Measurements from ENCODE around the gene RAB29.

The RAB29 gene

DNA sequence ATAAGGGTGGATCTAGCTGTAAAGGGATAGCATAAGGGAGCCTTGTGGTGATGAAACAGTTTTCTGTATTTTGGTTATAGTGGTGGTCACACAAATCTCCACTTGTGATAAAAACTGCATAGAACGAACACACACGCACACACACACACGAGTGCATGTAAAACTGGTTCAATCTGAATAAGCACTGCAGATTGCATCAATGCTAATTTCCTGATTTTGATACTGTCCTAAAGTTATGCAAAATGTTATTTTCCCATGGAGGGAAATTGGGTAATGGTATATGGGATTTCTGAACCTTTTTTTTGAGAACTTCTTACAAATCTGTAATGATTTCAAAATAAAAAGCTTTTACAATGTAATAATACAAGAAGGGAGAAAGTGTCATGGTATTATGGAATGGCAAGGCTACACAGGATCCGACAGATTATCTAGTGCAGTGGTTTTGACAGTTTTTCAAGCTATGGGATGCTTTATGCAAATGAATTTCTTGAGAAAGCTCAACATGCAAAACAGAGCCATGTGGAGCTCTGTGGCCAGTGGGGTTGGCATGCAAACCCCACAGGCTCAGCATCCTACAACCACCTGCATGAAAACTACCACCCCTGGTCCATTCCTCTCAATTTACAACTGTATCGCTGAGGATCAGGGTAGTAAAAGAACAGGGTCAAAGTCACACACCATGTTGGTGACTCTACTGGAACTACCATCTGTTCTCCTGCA is 18.9 kb upstream of the RAB29 start:
- DNase-seq: no peak

GRCh38 chr1:205792961-205793673 is 17.8 kb upstream of the RAB29 start:
- DNase-seq: no peak

DNA sequence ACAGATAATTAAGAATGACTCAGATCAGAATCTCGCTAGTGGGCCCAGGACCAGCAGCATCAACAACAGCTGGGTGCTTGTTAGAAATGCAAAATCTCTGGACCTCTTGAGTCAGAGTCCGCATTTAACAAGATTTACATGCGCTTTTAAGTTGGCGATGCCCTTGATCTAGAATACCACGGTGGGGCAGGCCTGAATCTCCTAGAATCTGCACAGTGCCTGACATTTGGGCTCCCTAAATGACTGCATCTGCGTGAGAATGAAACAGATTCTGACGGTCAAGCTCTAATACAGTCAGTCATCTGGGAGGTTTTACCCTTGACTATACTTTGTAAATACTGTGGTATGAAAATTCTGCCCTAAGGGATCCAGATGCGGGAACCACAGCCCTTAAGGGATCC is 17.2 kb upstream of the RAB29 start:
- no peak for DNase-seq

- DNase-seq: peak; percentile 72
Measured at GRCh38 chr1:205791568-205792180, 16.4 kb upstream of the RAB29 start.

GRCh38 chr1:205787287-205787916 is 12.1 kb upstream of the RAB29 start:
- DNase-seq: no peak

DNA sequence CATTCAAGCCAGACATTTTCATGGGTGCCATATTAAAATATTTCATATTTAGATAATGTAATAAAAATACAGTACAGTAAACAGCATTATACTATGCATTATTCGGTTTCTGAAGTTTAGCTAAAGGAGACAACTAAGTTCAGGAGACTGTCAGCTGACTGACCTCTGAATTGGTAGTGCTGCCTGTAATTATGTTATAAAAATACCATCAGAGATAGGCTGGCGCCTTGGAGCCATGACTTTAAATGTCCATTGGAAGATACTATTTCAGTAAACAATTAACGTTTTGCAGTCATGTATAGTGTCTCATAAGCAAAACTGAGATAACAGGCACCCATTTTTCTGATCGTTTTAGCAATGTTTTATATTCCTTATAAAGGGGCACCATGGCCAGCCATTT is 11.3 kb upstream of the RAB29 start:
- DNase-seq: no peak

DNA sequence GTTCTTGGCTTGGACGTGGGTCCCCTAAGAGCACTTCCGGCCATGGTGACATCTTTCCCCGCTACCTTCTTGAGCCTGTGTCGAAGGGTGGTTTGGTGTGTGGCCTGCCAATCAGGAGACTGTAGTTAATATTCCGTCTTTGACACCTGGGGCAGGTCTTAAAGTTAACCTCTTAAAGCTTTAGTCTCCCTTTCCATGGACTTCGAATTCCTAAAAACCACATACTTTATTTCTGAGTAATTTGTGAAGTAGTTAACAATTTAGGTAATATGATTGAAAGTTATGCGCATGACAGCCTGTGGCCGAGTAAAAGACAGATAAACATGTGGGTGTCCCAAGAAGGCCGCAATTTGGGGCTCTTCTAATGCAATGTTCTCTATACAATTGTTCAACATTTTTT is 10.2 kb upstream of the RAB29 start:
- no peak for DNase-seq

- DNase-seq: no peak
Measured at GRCh38 chr1:205783904-205784303, 8.6 kb upstream of the RAB29 start.

- no peak for DNase-seq
Measured at GRCh38 chr1:205783433-205783795, 8.1 kb upstream of the RAB29 start.

DNA sequence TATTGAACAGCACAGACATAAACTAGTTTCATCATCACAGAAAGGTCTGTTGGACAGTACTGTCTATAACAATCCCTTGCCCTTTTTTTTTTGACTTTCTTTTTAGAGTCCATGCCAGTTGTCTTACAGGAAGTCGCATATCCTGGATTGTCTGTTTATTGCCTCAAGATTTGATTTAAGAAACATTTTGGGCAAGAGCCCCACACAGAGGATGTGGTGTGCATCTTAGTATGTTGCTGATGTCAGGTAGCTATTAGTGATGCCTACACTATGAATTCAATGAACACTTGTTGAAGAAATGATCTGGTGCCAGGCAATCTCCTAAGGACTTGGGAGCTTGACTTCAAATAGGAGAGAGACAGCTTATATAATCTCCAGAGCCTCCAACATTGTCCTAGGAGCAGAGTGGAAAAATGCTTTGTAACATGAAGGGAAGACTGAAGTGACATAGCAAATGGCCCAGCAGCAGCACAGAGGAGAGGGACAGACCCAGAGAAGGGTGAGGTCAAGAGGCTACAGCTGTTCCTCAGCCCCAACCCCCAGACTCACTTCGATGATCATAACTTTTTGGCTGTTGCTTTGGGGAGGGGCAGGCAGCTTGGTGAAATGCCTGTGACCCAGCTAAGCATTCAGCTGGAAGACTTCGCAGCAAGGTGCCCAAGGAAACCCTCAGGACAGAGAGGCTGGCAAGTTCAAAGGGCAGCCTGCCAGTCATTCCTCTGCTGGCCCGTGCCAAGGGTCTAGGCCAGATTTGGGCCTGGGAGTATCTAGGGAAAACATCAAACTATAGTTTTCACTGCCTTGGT is 7.5 kb upstream of the RAB29 start:
- DNase-seq: peak; percentile 15

GRCh38 chr1:205780335-205780734 is 5.1 kb upstream of the RAB29 start:
- no peak for DNase-seq

GRCh38 chr1:205777994-205778393 is 2.7 kb upstream of the RAB29 start:
- DNase-seq: peak; percentile 75

DNA sequence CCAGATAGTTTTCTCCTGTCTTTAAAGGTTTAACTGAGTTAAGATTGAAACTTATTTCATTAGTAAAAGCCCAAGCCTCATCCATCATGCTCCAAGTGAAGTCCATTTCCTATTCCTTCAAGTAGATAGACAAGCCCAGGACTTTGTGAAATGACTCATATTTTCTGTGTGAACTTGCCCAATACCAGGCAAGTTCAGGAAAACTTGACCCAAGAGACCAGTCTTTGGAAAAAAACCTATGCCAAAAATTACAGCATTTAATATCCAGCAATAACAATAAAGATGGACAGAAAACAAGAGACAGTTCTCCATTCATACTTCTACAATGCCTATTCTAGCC is 405 bp upstream of the RAB29 start:
- DNase-seq: peak; percentile 56

GRCh38 chr1:205774198-205775014 is 876 bp downstream of the RAB29 start:
- DNase-seq: no peak

DNA sequence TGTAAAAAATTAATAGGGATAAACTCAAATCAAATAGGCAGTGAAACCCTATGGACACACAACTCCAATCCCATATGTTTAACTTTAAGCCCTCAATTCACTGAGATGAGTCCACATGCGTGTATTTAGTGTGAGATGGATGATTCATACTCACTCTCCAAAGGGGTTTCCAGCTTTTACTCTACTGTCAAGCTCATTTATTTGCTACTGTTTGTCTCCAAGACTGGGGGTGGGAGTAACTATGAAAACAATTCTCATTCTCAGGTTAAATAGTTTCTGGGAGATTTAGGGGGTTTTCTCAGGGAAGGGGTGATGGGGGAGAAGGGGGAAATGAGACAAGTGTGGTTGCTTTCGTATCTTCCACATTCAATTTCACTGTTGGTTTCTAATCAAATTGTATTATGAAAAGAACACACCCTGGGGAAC is 2.7 kb downstream of the RAB29 start:
- DNase-seq: no peak

GRCh38 chr1:205770618-205771017 is 4.7 kb downstream of the RAB29 start:
- DNase-seq: no peak

DNA sequence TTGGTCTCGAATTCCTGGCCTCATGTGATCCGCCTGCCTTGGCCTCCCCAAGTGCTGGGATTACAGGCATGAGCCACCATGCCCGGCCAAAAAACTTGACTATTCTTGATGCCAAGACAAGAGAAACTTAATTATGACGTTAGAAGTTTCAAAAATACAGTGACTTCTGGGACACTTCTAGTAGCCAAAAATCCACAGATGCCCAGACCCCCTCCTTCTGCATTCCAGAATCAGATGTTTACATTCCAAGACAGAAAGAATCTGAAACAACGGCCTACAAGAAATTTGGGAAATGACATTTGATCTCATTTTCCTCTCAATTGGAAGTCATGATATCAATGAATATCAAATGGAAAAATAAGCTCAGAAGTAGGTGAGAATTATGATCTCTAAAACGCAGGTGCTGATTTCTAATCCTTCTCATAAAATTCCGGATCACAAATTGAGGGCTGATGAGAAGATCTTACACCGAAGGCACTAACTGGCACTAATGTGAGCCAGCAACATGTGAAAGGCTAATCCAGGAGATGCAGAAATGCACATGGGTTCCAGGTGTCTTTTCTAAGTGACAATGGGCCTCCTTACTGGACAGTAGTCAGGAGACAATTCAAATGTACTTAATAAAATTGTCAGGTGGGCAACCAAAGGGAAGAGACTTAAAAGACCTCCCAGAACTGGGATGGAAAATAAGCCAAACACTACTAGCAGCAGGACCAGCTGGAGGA is 5.5 kb downstream of the RAB29 start:
- no peak for DNase-seq

GRCh38 chr1:205767248-205767647 is 8.0 kb downstream of the RAB29 start:
- no peak for DNase-seq

- no peak for DNase-seq
Measured at GRCh38 chr1:205766570-205766969, 8.7 kb downstream of the RAB29 start.

GRCh38 chr1:205766038-205766437 is 9.2 kb downstream of the RAB29 start:
- no peak for DNase-seq

- no peak for DNase-seq
Measured at GRCh38 chr1:205764578-205764977, 10.7 kb downstream of the RAB29 start.
